Activated naive CD4-positive, alpha-beta T cell treated with anti-CD3 and anti-CD28 coated beads, Interleukin-2, amount 10 ng/mL, durations not matched to agents 7 days and 5 days (primary cell): Measurements from ENCODE around the gene RP2.

Experiments
- CTCF ChIA-PET: fragments of 350-600 bp; sonication (Branson Sonifier 250); formaldehyde crosslinking; loops from one replicate; lab custom pipeline; 2021; ENCODE audit warnings: antibody characterized with exemption; lab: Charles Lee
- DNase-seq: peaks from one replicate; pipeline ENCODE4 v3.0.0-alpha.2; 2020
- H3K27ac Mint-ChIP-seq: one replicate; pipeline ENCODE4 v1.8.0; 2021; ENCODE audit warnings: mild to moderate bottlenecking, moderate library complexity, mixed read lengths
- H3K27me3 Mint-ChIP-seq: one replicate; pipeline ENCODE4 v1.8.0; 2021; ENCODE audit warnings: mild to moderate bottlenecking, mixed read lengths
- H3K36me3 Mint-ChIP-seq: one replicate; pipeline ENCODE4 v1.8.0; 2021; ENCODE audit warnings: mixed read lengths
- H3K4me1 Mint-ChIP-seq: one replicate; pipeline ENCODE4 v1.8.0; 2021; ENCODE audit warnings: mixed read lengths
- H3K4me3 Mint-ChIP-seq: one replicate; pipeline ENCODE4 v1.8.0; 2021; ENCODE audit warnings: mild to moderate bottlenecking, moderate library complexity, mixed read lengths
- H3K9me3 Mint-ChIP-seq: one replicate; pipeline ENCODE4 v1.8.0; 2021; ENCODE audit warnings: mixed read lengths

RP2 gene

DNA sequence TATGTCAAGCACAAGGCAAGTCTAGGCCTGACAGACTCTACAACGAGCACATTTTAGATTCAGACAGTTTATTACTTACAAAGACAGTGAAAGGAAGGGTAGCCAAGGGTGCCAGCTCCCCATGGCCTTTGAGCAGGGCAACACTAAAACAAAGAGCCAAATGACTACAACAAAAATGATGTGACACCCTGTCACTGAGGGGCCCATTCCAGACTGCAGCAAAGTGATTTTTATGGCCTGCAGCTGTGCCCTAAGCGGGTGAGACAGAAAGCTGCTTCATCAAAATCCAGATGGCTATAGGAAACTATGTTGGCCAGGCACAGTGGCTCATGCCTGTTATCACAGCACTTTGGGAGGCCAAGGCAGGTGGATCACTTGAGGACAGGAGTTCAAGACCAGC is 13.4 kb upstream of the RP2 start:
- CTCF ChIA-PET, result no interaction called here
- Mint-ChIP-seq H3K4me3 (no peak overlapping the region), H3K4me1 (no peaks in the 10 kb centered on the region), H3K36me3 (no peaks in the 10 kb centered on the region), H3K27ac (no peak overlapping the region), H3K9me3 (no peaks in the 10 kb centered on the region), H3K27me3 (peaks cover 9% of the 10 kb centered on the region)
- DNase-seq, result no peak

DNA sequence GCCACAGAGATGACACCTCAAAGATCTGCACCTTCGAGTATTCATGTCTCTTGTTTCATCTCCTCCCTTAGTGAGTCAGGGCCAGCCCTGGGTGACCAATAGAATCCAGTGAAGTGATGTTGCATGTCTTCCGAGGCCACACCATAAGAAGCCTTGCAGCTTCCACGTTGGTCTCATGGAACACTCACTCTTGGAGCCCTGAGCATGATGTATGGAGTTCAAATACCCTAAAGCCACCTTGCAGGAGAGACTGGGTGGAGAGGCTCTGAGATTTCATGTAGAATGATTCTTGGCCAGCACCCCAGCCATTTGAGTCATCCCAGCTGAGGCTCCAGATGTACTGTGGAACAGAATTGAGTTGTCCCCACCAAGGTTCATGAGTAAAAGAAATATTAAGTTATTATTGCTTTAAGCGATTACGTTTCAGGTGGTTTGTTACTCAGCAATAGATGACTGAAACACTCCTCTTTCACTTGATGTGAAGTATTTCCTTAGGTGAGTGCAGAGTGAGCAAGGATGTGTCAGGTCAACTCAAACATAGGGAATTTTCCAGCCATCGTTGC is 5.0 kb upstream of the RP2 start:
- Mint-ChIP-seq H3K9me3 (no peaks in the 10 kb centered on the region), H3K4me1 (peaks cover 6% of the 10 kb centered on the region), H3K36me3 (no peaks in the 10 kb centered on the region), H3K27ac (no peak overlapping the region), H3K4me3 (no peak overlapping the region), H3K27me3 (peaks cover 21% of the 10 kb centered on the region)
- no peak for DNase-seq
- CTCF ChIA-PET, result no interaction called here

DNA sequence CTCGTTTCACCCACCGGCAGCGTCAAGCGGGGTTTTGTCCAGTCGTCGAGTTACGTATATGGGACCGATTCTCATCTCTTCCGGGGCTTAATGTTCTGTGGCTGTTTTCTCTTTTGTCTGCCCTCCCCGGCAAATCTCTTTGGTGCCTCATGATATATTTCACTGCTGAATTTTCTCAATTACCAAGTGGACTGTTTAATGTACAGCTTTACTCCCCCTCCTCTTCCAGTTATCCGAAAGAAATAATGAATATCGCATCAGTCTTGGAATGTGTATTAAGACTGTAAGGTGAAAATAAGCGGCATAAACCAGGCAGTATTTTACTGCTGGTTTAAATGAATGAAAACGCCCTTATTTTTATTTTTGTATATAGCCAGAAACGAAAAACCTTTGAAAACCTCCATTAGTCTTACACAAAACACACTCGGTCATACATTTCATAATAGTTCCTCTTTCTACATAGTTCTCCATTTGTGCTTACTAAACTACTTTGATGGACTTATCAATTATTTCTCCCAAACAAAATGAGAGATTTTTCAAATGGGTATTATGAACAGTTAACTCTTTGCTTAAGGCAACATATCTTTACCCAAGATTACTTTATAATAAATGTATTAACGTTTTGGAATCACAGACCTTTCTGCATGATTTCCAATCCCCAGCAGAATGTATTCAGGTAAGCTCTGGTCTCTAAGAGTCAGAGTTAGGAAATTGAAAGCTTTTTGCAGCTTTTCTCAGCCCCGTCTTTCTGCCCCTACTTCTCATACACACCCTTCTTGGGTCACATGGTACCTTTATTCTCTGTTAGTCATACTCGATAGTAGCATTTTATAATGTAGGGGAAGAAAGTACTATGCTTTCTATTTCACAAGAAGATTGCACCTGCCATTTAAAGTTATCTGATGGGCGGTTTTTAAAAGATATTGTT is 979 bp downstream of the RP2 start:
- H3K36me3 Mint-ChIP-seq, result peaks cover 3% of the 10 kb centered on the region
- DNase-seq, result no peak
- H3K4me1 Mint-ChIP-seq, result peaks cover 11% of the 10 kb centered on the region
- no peaks in the 10 kb centered on the region for H3K9me3 Mint-ChIP-seq
- peak overlapping the region; percentile 96 for H3K27ac Mint-ChIP-seq
- CTCF ChIA-PET, result interaction anchor here (0.6 kb wide), 1 partner anchor 74 kb away, joined by 3 read pairs; no protein-coding TSS in a partner anchor
- H3K27me3 Mint-ChIP-seq, result peaks cover 7% of the 10 kb centered on the region
- H3K4me3 Mint-ChIP-seq, result peak overlapping the region; percentile 98

DNA sequence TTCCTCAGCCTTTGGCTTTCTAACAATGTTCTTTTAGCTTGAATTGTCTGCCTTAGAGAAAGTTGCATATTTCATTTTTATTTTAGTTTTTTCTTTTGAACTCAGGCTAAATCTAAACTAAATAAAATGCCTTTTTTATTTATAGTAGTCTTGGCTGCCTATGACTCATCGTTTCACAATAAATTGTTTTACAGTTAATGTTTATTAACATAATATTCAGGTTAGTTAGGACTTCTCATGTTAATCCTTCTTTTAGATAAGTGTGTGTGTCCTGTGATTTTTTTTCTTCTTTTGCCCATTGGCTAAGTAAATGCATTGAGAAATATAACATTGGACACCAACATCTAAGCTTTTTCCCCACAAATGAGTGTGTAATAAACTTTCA is 1.6 kb downstream of the RP2 start:
- H3K4me3 Mint-ChIP-seq, result peak overlapping the region; percentile 98
- peaks cover 5% of the 10 kb centered on the region for H3K36me3 Mint-ChIP-seq
- no peaks in the 10 kb centered on the region for H3K9me3 Mint-ChIP-seq
- DNase-seq, result no peak
- CTCF ChIA-PET, result no interaction called here
- peaks cover 4% of the 10 kb centered on the region for H3K27me3 Mint-ChIP-seq
- peak overlapping the region; percentile 96 for H3K27ac Mint-ChIP-seq
- H3K4me1 Mint-ChIP-seq, result peaks cover 11% of the 10 kb centered on the region

DNA sequence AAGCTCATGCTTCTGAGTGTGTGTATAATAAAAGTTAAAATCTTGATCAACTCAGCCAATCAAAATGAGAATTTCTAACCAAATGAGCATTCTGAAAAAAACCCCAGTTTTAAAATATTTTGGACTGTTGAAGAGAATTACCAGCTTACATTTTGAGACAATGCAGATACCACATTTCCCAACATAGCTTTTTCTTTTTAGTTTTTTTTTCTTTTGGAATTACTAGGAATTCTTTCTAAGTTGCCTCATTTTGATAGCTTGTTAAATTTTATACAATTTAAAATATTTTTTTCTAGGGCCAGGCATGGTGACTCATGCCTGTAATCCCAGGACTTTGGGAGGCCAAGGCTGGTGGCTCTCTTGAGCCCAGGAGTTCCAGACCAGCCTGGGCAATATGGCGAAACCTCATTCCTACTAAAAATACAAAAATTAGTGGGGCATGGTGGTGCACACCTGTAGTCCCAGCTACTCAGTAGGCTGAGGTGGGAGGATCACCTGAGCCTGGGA is 2.2 kb downstream of the RP2 start:
- Mint-ChIP-seq H3K4me1 (peaks cover 11% of the 10 kb centered on the region), H3K9me3 (no peaks in the 10 kb centered on the region), H3K4me3 (peak overlapping the region; percentile 98), H3K36me3 (peaks cover 5% of the 10 kb centered on the region), H3K27ac (no peak overlapping the region), H3K27me3 (peaks cover 4% of the 10 kb centered on the region)
- CTCF ChIA-PET, result no interaction called here
- no peak for DNase-seq

DNA sequence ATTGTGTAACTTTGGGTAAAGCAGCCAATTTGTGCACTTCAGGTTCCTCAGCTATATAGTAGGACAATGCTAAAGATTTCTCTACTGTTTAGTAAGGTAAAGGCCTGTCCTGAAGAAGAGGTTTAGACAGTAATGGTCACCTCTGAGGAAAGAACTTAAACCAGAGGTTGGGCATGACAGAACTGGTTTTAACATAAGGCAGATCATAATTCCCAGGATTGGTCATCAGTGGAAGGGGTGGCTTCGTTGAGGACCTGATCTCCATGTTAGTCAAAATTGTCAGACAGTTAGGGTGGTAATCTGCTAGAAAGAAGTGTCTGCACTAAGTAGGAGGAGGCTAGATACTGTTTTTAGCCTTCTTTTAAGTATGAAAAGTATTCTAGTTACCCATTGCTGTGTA is 4.1 kb downstream of the RP2 start:
- H3K4me1 Mint-ChIP-seq, result peaks cover 14% of the 10 kb centered on the region
- CTCF ChIA-PET, result no interaction called here
- H3K27ac Mint-ChIP-seq, result no peak overlapping the region
- H3K27me3 Mint-ChIP-seq, result no peaks in the 10 kb centered on the region
- H3K9me3 Mint-ChIP-seq, result no peaks in the 10 kb centered on the region
- H3K4me3 Mint-ChIP-seq, result no peak overlapping the region
- no peak for DNase-seq
- H3K36me3 Mint-ChIP-seq, result peaks cover 7% of the 10 kb centered on the region

DNA sequence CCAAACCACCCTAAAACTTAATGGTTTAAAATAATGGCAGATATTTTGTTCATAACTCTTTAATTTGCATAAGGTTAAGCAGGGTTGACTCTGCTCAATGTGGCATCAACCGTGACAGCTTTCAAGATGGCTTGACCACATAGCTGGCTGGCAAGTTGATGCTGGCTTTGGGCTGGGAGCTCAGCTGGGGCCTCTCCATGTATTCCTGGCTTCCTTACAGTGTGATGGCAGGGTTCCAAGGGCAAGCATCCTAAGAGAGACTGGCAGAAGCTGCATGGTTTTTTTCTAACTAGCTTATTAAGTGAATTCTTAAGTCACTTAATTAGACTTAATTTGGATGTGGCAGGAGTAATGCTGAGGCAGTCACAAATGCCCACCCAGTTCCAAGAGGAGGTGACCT is 4.5 kb downstream of the RP2 start:
- no peak for DNase-seq
- CTCF ChIA-PET, result interaction anchor here (0.6 kb wide), 1 partner anchor 252 kb away, joined by 3 read pairs; no protein-coding TSS in a partner anchor
- no peaks in the 10 kb centered on the region for H3K9me3 Mint-ChIP-seq
- no peak overlapping the region for H3K27ac Mint-ChIP-seq
- peaks cover 7% of the 10 kb centered on the region for H3K36me3 Mint-ChIP-seq
- no peaks in the 10 kb centered on the region for H3K27me3 Mint-ChIP-seq
- H3K4me3 Mint-ChIP-seq, result no peak overlapping the region
- peaks cover 10% of the 10 kb centered on the region for H3K4me1 Mint-ChIP-seq

DNA sequence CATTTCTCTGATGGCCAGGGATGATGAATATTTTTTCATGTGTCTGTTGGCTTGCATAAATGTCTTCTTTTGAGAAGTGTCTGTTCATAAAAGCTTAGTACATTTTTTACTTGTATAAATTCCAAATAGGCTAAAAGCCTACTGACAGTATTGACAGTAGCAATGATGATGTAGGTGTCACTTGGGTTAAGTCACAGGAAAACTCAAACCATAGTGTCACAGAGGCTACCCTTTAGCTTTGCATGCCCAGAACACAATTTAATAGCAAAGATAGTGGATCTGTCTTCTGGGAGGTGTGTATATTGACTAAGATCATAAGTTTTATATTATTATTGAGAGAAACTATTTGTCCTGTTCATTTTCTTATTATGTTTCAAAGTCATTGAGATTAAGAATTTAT is 8.1 kb downstream of the RP2 start:
- no peak overlapping the region for H3K4me3 Mint-ChIP-seq
- no peak overlapping the region for H3K27ac Mint-ChIP-seq
- peaks cover 3% of the 10 kb centered on the region for H3K4me1 Mint-ChIP-seq
- CTCF ChIA-PET, result no interaction called here
- H3K9me3 Mint-ChIP-seq, result no peaks in the 10 kb centered on the region
- H3K36me3 Mint-ChIP-seq, result peaks cover 7% of the 10 kb centered on the region
- no peak for DNase-seq
- no peaks in the 10 kb centered on the region for H3K27me3 Mint-ChIP-seq

DNA sequence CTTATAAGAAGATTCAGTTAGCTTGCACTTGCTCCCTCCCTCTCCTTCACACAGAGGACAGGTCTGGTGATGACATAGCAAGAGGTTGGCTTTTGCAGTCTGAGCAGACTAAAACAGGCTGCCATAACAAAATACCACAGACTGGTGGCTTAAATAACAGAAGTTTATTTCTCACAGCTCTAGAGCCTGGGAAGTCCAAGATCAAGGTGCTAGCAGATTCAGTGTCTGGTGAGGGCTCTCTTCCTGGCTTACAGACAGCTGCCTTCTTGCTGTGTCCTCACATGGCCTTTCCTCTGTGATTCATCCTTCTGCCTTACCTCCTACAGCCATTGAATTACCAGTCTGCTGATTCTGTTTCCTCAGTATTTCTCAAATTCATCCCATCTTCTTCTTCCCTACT is 13.1 kb downstream of the RP2 start:
- DNase-seq, result no peak
- H3K4me3 Mint-ChIP-seq, result no peak overlapping the region
- H3K27ac Mint-ChIP-seq, result no peak overlapping the region

DNA sequence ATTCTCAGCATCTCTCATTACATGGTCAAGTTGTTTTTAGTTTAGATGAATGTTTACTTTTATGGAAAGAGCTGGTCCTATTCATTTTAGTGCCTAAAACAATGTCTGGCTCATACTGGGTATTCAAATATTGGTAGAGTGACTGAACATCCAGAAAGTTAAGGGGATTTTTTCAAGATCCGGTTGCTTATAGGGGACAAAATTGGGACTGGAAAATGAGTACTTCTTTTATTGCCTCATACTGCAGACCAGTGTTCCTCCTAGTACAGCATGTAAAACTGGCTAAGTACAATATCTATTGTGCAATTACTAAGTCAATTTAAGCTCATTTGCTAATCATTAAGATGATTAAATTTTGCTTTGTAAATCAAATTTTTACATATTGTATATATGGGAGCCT is 13.9 kb downstream of the RP2 start:
- Mint-ChIP-seq H3K27me3 (no peaks in the 10 kb centered on the region), H3K4me1 (peaks cover 3% of the 10 kb centered on the region), H3K36me3 (peaks cover 16% of the 10 kb centered on the region), H3K4me3 (no peak overlapping the region), H3K9me3 (peaks cover 3% of the 10 kb centered on the region), H3K27ac (no peak overlapping the region)
- no peak for DNase-seq
- CTCF ChIA-PET, result interaction anchor here (1.0 kb wide), 1 partner anchor 52 kb away, joined by 4 read pairs; no protein-coding TSS in a partner anchor

More for the DNA sequence above, 13.1 kb downstream of the RP2 start:
- no peaks in the 10 kb centered on the region for H3K27me3 Mint-ChIP-seq
- H3K4me1 Mint-ChIP-seq, result peaks cover 3% of the 10 kb centered on the region
- peaks cover 13% of the 10 kb centered on the region for H3K36me3 Mint-ChIP-seq
- H3K9me3 Mint-ChIP-seq, result peaks cover 3% of the 10 kb centered on the region
- CTCF ChIA-PET, result interaction anchor here (1.0 kb wide), 1 partner anchor 53 kb away, joined by 4 read pairs; no protein-coding TSS in a partner anchor

DNA sequence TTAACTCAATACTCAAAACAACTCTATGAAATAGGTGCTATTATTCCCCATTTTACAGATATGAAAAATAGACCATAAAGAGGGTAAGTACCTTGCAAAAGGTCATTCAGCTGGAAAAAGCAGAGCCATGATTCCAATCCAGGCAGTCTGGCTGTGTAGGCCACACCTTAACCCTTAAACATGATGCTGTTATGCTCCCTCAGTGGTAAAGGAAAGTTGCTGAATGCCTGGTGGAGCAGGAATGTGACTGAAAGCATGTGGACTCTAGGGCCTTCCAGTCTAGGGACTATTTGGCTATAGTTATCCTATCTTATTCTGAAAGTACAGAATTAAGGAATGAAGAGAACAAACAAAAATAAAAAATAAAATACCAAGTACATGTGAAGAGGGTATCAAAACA is 19.6 kb downstream of the RP2 start:
- Mint-ChIP-seq H3K4me1 (no peaks in the 10 kb centered on the region), H3K9me3 (no peaks in the 10 kb centered on the region), H3K4me3 (no peak overlapping the region), H3K27ac (no peak overlapping the region), H3K36me3 (peaks cover 16% of the 10 kb centered on the region), H3K27me3 (no peaks in the 10 kb centered on the region)
- no peak for DNase-seq
- CTCF ChIA-PET, result interaction anchor here (0.7 kb wide), 1 partner anchor 14 kb away, joined by 3 read pairs; no protein-coding TSS in a partner anchor

DNA sequence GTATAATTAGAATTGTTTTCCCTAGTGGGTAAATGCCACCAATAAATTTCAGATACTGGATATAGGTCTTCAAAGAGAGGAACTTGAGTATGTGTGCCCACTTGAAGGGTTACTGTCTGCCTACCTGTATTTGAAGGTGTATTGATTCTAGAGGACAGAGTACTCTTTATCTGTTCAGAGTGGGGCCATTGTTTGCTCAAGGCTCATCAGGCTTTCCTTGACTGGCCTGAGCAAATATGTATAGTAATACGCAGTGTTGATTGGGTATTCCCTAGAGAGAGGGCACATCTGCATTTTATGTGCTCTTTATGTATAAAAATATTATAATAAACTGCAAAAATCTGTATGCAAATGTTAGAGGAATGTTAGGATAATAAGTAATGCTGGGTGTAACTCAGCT is 23.7 kb downstream of the RP2 start:
- H3K27me3 Mint-ChIP-seq, result no peaks in the 10 kb centered on the region
- no peaks in the 10 kb centered on the region for H3K9me3 Mint-ChIP-seq
- no peaks in the 10 kb centered on the region for H3K4me1 Mint-ChIP-seq
- H3K27ac Mint-ChIP-seq, result no peak overlapping the region
- H3K4me3 Mint-ChIP-seq, result no peak overlapping the region
- CTCF ChIA-PET, result no interaction called here
- no peak for DNase-seq
- peaks cover 17% of the 10 kb centered on the region for H3K36me3 Mint-ChIP-seq

DNA sequence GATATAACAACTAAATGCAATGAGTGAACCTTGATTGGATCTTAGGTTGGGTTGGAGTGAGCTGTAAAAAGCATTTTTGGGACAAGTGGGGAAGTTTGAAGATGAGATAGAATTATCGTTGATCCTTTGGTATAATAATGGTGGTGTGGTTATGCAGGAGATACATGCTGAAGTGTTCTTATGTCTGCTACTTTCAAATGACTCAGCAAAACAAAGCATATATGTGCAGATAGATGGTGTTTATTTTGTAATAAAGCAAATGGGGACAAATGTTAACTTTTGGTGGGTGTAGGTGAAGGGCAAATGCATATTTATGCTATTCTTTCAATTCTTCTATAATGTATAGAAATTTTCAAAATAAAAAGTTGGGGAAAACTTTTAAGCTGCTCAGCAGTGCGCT is 26.2 kb downstream of the RP2 start:
- CTCF ChIA-PET, result no interaction called here
- H3K36me3 Mint-ChIP-seq, result peaks cover 27% of the 10 kb centered on the region
- H3K27me3 Mint-ChIP-seq, result no peaks in the 10 kb centered on the region
- H3K4me1 Mint-ChIP-seq, result no peaks in the 10 kb centered on the region
- no peak overlapping the region for H3K27ac Mint-ChIP-seq
- DNase-seq, result no peak
- H3K9me3 Mint-ChIP-seq, result no peaks in the 10 kb centered on the region
- H3K4me3 Mint-ChIP-seq, result no peak overlapping the region

DNA sequence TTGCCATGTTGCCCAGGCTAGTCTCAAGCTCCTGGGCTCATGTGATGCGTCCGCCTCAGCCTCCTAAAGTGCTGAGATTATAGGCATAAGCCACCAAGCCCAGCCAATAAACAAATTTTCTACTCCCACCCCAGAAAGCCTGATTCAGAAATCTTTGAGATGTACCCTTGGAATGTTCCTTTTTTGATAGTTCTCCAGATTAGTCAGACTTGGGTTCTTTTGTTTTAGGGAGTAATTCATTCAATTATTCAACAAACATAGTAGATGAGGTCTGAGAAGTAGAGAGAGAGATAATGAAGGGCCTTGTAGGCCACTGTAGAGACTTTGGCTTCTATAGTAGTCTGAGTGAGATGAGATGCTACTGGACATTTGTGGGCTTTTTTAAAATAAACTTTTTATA is 27.8 kb downstream of the RP2 start:
- CTCF ChIA-PET, result no interaction called here
- DNase-seq, result no peak

More for the DNA sequence above, 27.8 kb downstream of the RP2 start:
- Mint-ChIP-seq H3K4me3 (no peak overlapping the region), H3K9me3 (no peaks in the 10 kb centered on the region), H3K4me1 (no peaks in the 10 kb centered on the region), H3K36me3 (peaks cover 27% of the 10 kb centered on the region), H3K27me3 (no peaks in the 10 kb centered on the region), H3K27ac (no peak overlapping the region)
